RPMI8226 (cell line): ENCODE data around the gene DNAJC25.
"Not testable (repeated sequence)": the region's sequence is repeated elsewhere in the genome, so short reads cannot be mapped to it uniquely, and the experiment has no call there.

Experiments used
- DNase-seq: peaks from one replicate; pipeline ENCODE4 v3.0.0-alpha.2; 2015

DNAJC25 gene

GRCh38 chr9:111631214-111631971 is at the start of gene DNAJC25:
Gene DNAJC25, plus strand, starts transcription at chr9:111631334. Its CDS starts 74 bp downstream, at chr9:111631408.
- DNase-seq = peak; percentile 96

- no peak for DNase-seq
Observed at GRCh38 chr9:111582888-111583287, 48.2 kb upstream of the DNAJC25 start.

GRCh38 chr9:111586378-111586777 is 44.8 kb upstream of the DNAJC25 start:
- no peak for DNase-seq

- no peak for DNase-seq
Observed at GRCh38 chr9:111588846-111589245, 42.3 kb upstream of the DNAJC25 start.

- DNase-seq = peak; percentile 65
Observed at GRCh38 chr9:111597852-111598732, 33.0 kb upstream of the DNAJC25 start.

GRCh38 chr9:111598733-111599091 is 32.4 kb upstream of the DNAJC25 start:
- no peak for DNase-seq

- no peak for DNase-seq
Observed at GRCh38 chr9:111599092-111599954, 31.8 kb upstream of the DNAJC25 start, which contains the start of gene PTGR1. Gene PTGR1, minus strand, starts transcription at chr9:111599647. Its CDS starts 2,225 bp downstream, at chr9:111597422.

GRCh38 chr9:111599955-111600343 is 31.2 kb upstream of the DNAJC25 start:
- DNase-seq = no peak

- DNase-seq = no peak
Observed at GRCh38 chr9:111601237-111602018, 29.7 kb upstream of the DNAJC25 start.

GRCh38 chr9:111603041-111603440 is 28.1 kb upstream of the DNAJC25 start:
- DNase-seq = no peak

- DNase-seq = no peak
Observed at GRCh38 chr9:111604054-111604615, 27.0 kb upstream of the DNAJC25 start.

- no peak for DNase-seq
Observed at GRCh38 chr9:111605041-111605559, 26.0 kb upstream of the DNAJC25 start.

GRCh38 chr9:111610149-111610548 is 21.0 kb upstream of the DNAJC25 start:
- no peak for DNase-seq

- no peak for DNase-seq
Observed at GRCh38 chr9:111610845-111611244, 20.3 kb upstream of the DNAJC25 start.

GRCh38 chr9:111613436-111614040 is 17.6 kb upstream of the DNAJC25 start:
- DNase-seq = no peak

GRCh38 chr9:111615928-111616327 is 15.2 kb upstream of the DNAJC25 start:
- DNase-seq = no peak

- not testable (repeated sequence) for DNase-seq
Observed at GRCh38 chr9:111617349-111617748, 13.8 kb upstream of the DNAJC25 start.

GRCh38 chr9:111621895-111622480 is 9.1 kb upstream of the DNAJC25 start:
- DNase-seq = peak; percentile 14

- no peak for DNase-seq
Observed at GRCh38 chr9:111622626-111623025, 8.5 kb upstream of the DNAJC25 start.

GRCh38 chr9:111627260-111627963 is 3.7 kb upstream of the DNAJC25 start:
- DNase-seq = no peak
